Mesodermal cell (in vitro differentiated cells): ENCODE results near the gene ADH1C. TPM values are rescaled to one million over a fixed set of nuclear protein-coding genes. Genes with fewer than 3 reads are reported as not detected.

Experiments used
- H3K27ac ChIP-seq: 2 replicates; pipeline ENCODE4 v1.7.0; 2013; ENCODE audit warnings: mild to moderate bottlenecking, low read depth, low read length, moderate library complexity; ENCODE audit not compliant: severe bottlenecking
- H3K36me3 ChIP-seq: 2 replicates; pipeline ENCODE4 v1.7.1; 2013; ENCODE audit warnings: mild to moderate bottlenecking, low read length, moderate library complexity; ENCODE audit not compliant: control insufficient read depth, insufficient read depth
- H3K4me1 ChIP-seq: one replicate; pipeline ENCODE4 v1.7.1; 2013; ENCODE audit warnings: mild to moderate bottlenecking, low read length; ENCODE audit not compliant: insufficient read depth, control insufficient read depth, poor library complexity, severe bottlenecking
- H3K4me3 ChIP-seq: 2 replicates; pipeline ENCODE4 v1.7.0; 2013; ENCODE audit warnings: low read length, control low read depth, mild to moderate bottlenecking; ENCODE audit not compliant: insufficient read depth, poor library complexity, severe bottlenecking; ENCODE audit errors: extremely low read depth
- H3K9me3 ChIP-seq: 2 replicates; pipeline ENCODE4 v1.7.1; 2013; ENCODE audit warnings: mild to moderate bottlenecking, low read length, moderate library complexity; ENCODE audit not compliant: control insufficient read depth
- WGBS, 2 experiments: methylation state at CpG; one replicate each; pipeline ENCODE4 v1.1.5; 2013; ENCODE audit warnings: missing lambda C conversion rate in 2 of 2; ENCODE audit not compliant: insufficient coverage in 2 of 2; 5-methylcytosine and 5-hydroxymethylcytosine counted together
- polyA plus RNA-seq, 2 experiments: library from polyadenylated mRNA; stranded (reverse); fragments of 50-300 nt; gene quantifications; one replicate each; pipeline ENCODE4 v1.2.3, GENCODE V29; 2013

The ADH1C gene
- not detected for polyA plus RNA-seq (2013, experiment 1 of 2)
- polyA plus RNA-seq (2013, experiment 2 of 2), result not detected

DNA sequence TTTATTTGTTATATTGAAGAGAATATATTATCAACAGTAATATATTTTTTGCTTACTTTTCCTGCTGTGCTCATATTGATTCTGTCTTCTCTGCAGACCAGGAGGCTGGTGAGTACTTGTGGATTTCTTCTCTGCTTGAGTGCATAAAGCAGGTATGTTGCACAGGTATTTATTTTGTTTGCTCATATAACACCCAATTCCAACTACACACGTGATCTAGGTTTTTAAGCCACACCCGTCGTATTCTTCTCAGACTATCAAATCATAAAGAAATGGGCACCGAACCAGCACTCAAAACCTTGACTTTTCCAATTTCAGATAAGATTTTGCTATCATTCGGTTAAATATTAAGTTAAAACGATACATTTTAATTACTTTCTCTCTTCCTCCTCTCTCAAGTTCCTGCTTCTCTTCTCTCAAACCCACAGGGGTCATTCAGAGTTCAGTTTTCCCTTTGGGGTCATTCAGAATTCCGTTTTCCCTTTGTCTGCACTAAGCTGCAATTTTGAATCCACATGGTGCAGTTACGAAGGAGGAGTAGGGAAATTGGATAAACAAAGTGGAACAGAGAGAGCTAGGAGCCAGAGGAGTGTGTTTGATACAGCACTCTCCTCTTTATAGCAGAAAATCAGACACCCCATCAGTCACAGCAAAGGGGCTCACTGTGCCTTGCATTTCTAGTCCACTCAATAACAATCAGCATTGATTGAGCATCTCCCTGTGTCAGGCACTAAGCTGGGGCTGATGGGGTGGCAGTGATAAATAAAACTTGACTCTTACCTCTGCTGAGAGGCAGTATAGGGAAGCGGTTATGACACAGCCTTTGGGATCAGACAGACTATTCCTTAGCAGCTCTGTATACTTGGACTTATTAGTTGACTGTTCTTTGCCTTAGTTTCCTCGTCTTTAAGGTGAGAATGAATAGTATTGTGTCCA, at the start of gene ADH1C:
Gene ADH1C (minus strand): TSS at position 145 of the 936 bp plus-strand sequence. CDS start 71 bp downstream, at position 74.
- no peak within 1 kb of the TSS for H3K4me3 ChIP-seq
- no peaks in the 10 kb centered on the region for H3K4me1 ChIP-seq
- no peaks in the 10 kb centered on the region for H3K9me3 ChIP-seq
- no peak within 1 kb of the TSS for H3K27ac ChIP-seq
- 77 to 80% methylated on average over 6 to 9 of the region's 10 CpGs for WGBS, 2 experiments
- no peaks in the 10 kb centered on the region for H3K36me3 ChIP-seq

GRCh38 chr4:99400831-99401230, 48.3 kb upstream of the ADH1C start:
- Histone ChIP-seq H3K9me3 (no peaks in the 10 kb centered on the region), H3K27ac (no peak overlapping the region), H3K4me1 (peaks cover 3% of the 10 kb centered on the region), H3K4me3 (no peak overlapping the region), H3K36me3 (no peaks in the 10 kb centered on the region)

DNA sequence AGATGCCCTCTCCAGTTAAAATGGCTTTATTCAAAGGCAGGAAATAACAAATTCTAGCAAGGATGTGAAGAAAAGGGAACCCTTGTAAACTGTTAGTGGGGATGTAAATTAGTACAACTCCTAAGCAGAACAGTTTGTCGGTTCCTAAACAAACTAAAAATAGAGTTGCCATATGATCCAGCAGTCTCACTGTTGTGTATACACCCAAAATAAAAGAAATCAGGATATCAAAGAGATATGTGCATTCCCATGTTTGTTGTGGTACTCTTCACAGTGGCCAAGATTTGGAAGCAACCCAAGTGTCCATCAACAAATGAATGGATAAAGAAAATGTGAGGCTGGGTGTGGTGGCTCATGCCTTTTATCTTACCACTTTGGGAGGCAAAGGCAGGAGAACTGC, 46.5 kb upstream of the ADH1C start:
- H3K4me3 ChIP-seq, result no peak overlapping the region
- no CpG with 5 or more reads among the region's 1 CpG for WGBS, 2 experiments
- no peaks in the 10 kb centered on the region for H3K36me3 ChIP-seq
- H3K4me1 ChIP-seq, result no peaks in the 10 kb centered on the region
- H3K27ac ChIP-seq, result no peak overlapping the region
- no peaks in the 10 kb centered on the region for H3K9me3 ChIP-seq

GRCh38 chr4:99395595-99396364, 43.2 kb upstream of the ADH1C start:
- no peaks in the 10 kb centered on the region for H3K4me1 ChIP-seq
- H3K9me3 ChIP-seq, result no peaks in the 10 kb centered on the region
- 100% methylated on average over 2 of the region's 3 CpGs; no CpG with 5 or more reads in 1 of the 2 experiments for WGBS, 2 experiments
- no peak overlapping the region for H3K27ac ChIP-seq
- no peaks in the 10 kb centered on the region for H3K36me3 ChIP-seq
- no peak overlapping the region for H3K4me3 ChIP-seq

DNA sequence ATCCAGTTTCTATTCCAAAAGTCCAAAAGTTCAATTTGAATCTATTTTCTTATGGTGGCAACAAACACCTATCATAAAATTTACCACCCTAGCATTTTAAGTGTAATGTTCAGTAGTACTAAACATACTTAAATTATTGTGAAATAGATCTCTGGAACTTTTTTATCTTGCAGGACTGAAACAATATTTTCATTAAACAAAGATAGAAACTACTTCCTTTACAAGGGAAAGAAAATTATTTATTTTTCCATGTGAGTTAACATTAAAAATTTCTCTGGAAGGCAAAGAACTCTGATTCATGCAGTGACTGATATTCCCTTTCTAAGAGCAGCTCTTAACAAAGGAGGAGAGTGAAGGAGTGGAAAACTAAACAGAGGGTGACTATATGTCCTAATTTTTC, 42.4 kb upstream of the ADH1C start:
- Histone ChIP-seq H3K27ac (no peak overlapping the region), H3K4me3 (no peak overlapping the region), H3K36me3 (no peaks in the 10 kb centered on the region), H3K9me3 (no peaks in the 10 kb centered on the region), H3K4me1 (no peaks in the 10 kb centered on the region)

- H3K27ac ChIP-seq, result no peak overlapping the region
- no peaks in the 10 kb centered on the region for H3K4me1 ChIP-seq
- 100% methylated on average over 1 of the region's 1 CpG; no CpG with 5 or more reads in 1 of the 2 experiments for WGBS, 2 experiments
- no peaks in the 10 kb centered on the region for H3K9me3 ChIP-seq
- no peaks in the 10 kb centered on the region for H3K36me3 ChIP-seq
- no peak overlapping the region for H3K4me3 ChIP-seq
Measured at GRCh38 chr4:99390055-99390454, 37.5 kb upstream of the ADH1C start.

- H3K36me3 ChIP-seq, result no peaks in the 10 kb centered on the region
- no peak overlapping the region for H3K27ac ChIP-seq
- no peaks in the 10 kb centered on the region for H3K4me1 ChIP-seq
- H3K4me3 ChIP-seq, result no peak overlapping the region
- no peaks in the 10 kb centered on the region for H3K9me3 ChIP-seq
Measured at GRCh38 chr4:99389606-99390005, 37.1 kb upstream of the ADH1C start.

DNA sequence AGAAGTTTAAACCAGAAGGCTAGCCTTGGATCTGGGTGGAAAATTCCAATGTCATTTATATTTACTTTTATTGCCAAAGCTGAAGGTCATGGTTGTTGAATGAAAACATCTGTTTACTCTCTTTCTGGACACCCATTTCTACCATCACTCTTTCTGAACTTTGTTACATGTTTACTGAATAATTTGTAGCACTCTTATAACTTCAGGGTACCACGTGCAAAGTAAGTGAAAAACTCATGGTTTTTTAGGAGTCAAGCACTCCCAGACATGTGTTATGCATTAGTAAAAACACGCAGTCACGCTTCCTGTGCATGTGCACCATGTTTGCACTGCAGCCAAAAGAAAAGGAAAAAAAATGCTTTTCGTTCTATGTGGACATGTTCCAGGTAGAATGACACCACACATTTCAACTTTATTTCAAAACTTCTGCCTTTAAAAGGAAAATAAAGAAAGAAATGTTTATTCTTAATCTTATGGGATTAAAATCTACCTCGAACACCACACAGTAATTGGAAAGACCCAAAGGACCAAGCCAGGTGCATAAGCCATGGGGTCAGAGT, 31.4 kb upstream of the ADH1C start:
- WGBS, 2 experiments, result 90 to 100% methylated on average over 2 to 3 of the region's 5 CpGs
- no peak overlapping the region for H3K27ac ChIP-seq

GRCh38 chr4:99383399-99383798, 30.9 kb upstream of the ADH1C start:
- 96 to 100% methylated on average over 2 to 3 of the region's 3 CpGs for WGBS, 2 experiments
- no peak overlapping the region for H3K4me3 ChIP-seq

More for the DNA sequence above, 31.4 kb upstream of the ADH1C start:
- H3K4me1 ChIP-seq, result no peaks in the 10 kb centered on the region
- no peaks in the 10 kb centered on the region for H3K9me3 ChIP-seq
- H3K4me3 ChIP-seq, result no peak overlapping the region
- H3K36me3 ChIP-seq, result no peaks in the 10 kb centered on the region

GRCh38 chr4:99382745-99383360, 30.3 kb upstream of the ADH1C start:
- H3K4me3 ChIP-seq, result no peak overlapping the region
- no peaks in the 10 kb centered on the region for H3K4me1 ChIP-seq
- H3K9me3 ChIP-seq, result no peaks in the 10 kb centered on the region
- no peaks in the 10 kb centered on the region for H3K36me3 ChIP-seq
- no CpG with 5 or more reads among the region's 1 CpG for WGBS, 2 experiments
- no peak overlapping the region for H3K27ac ChIP-seq

More at GRCh38 chr4:99383399-99383798, 30.9 kb upstream of the ADH1C start:
- Histone ChIP-seq H3K27ac (no peak overlapping the region), H3K36me3 (no peaks in the 10 kb centered on the region), H3K4me1 (no peaks in the 10 kb centered on the region), H3K9me3 (no peaks in the 10 kb centered on the region)
